Measurements from ENCODE around the gene FOXA3. TPM values are rescaled to one million over a fixed set of nuclear protein-coding genes. Genes with fewer than 3 reads are reported as not detected.

FOXA3 gene
- total RNA-seq, 1 experiment from 2014 or later: not detected

GRCh38 chr19:45825917-45826893, 37.9 kb upstream of the FOXA3 start:
- intact Hi-C loops (cut with micrococcal nuclease; ENCODE audit: unreplicated experiment): no loop called here
- Histone ChIP-seq H3K27ac (ENCODE audit: low read depth, low read length, poor library complexity, severe bottlenecking) (no peak overlapping the region), H3K36me3 (ENCODE audit: insufficient read depth, low read length, poor library complexity, severe bottlenecking) (peaks cover 67% of the 10 kb centered on the region), H3K27me3 (replicated peaks; ENCODE audit: insufficient read depth, low read depth, low read length, poor library complexity) (no peaks in the 10 kb centered on the region), H3K9me3 (ENCODE audit: low read depth, low read length, poor library complexity, severe bottlenecking) (no peaks in the 10 kb centered on the region), H3K4me1 (ENCODE audit: insufficient read depth, low read length, poor library complexity, severe bottlenecking) (no peaks in the 10 kb centered on the region), H3K4me3 (ENCODE audit: low read depth, low read length, poor library complexity, severe bottlenecking) (no peak overlapping the region)
- TF ChIP-seq EZH2 (IDR thresholded peaks at IDR 0.05; ENCODE audit: borderline replicate concordance, low read depth, low read length, poor library complexity, severe bottlenecking) (no peak), CTCF (conservative IDR thresholded peaks at IDR 0.05; ENCODE audit: low read depth, low read length) (no peak)
- ChIA-PET POLR2A (ENCODE audit: low non-redundant PET) (no interaction called here), CTCF (interaction anchor here (0.6 to 1.8 kb wide), 2 partner anchors 9 to 12 kb away, joined by 4 read pairs; no protein-coding TSS in a partner anchor)
- DNase-seq (ENCODE audit: low spot score): no peak
- no TSS peak for BruUV-seq (replicated peaks)

- POLR2A ChIA-PET (ENCODE audit: low non-redundant PET): no interaction called here
- DNase-seq (ENCODE audit: low spot score): no peak
- no TSS peak for BruUV-seq (replicated peaks)
- Histone ChIP-seq H3K4me1 (ENCODE audit: insufficient read depth, low read length, poor library complexity, severe bottlenecking) (no peaks in the 10 kb centered on the region), H3K9me3 (ENCODE audit: low read depth, low read length, poor library complexity, severe bottlenecking) (no peaks in the 10 kb centered on the region), H3K27me3 (replicated peaks; ENCODE audit: insufficient read depth, low read depth, low read length, poor library complexity) (no peaks in the 10 kb centered on the region), H3K4me3 (ENCODE audit: low read depth, low read length, poor library complexity, severe bottlenecking) (no peak overlapping the region), H3K36me3 (ENCODE audit: insufficient read depth, low read length, poor library complexity, severe bottlenecking) (peaks cover 68% of the 10 kb centered on the region), H3K27ac (ENCODE audit: low read depth, low read length, poor library complexity, severe bottlenecking) (no peak overlapping the region)
- no peak for TF ChIP-seq EZH2 (IDR thresholded peaks at IDR 0.05; ENCODE audit: borderline replicate concordance, low read depth, low read length, poor library complexity, severe bottlenecking)
- TF ChIP-seq CTCF (conservative IDR thresholded peaks at IDR 0.05; ENCODE audit: low read depth, low read length): no peak
- intact Hi-C loops (cut with micrococcal nuclease; ENCODE audit: unreplicated experiment): no loop called here
- CTCF ChIA-PET: interaction anchor here (1.8 kb wide), 1 partner anchor 10 kb away, joined by 4 read pairs; no protein-coding TSS in a partner anchor
These were observed 37.2 kb upstream of the FOXA3 start for GRCh38 chr19:45826934-45827333.

GRCh38 chr19:45827459-45828093, 36.5 kb upstream of the FOXA3 start:
- no peak overlapping the region for H3K4me3 ChIP-seq (ENCODE audit: low read depth, low read length, poor library complexity, severe bottlenecking)
- ChIA-PET CTCF (interaction anchor here (1.8 kb wide), 1 partner anchor 11 kb away, joined by 4 read pairs; no protein-coding TSS in a partner anchor), POLR2A (ENCODE audit: low non-redundant PET) (no interaction called here)
- no TSS peak for BruUV-seq (replicated peaks)
- H3K27ac ChIP-seq (ENCODE audit: low read depth, low read length, poor library complexity, severe bottlenecking): no peak overlapping the region
- intact Hi-C loops (cut with micrococcal nuclease; ENCODE audit: unreplicated experiment): no loop called here
- no peak for DNase-seq (ENCODE audit: low spot score)
- no peaks in the 10 kb centered on the region for H3K9me3 ChIP-seq (ENCODE audit: low read depth, low read length, poor library complexity, severe bottlenecking)
- H3K27me3 ChIP-seq (replicated peaks; ENCODE audit: insufficient read depth, low read depth, low read length, poor library complexity): no peaks in the 10 kb centered on the region
- H3K4me1 ChIP-seq (ENCODE audit: insufficient read depth, low read length, poor library complexity, severe bottlenecking): no peaks in the 10 kb centered on the region
- peaks cover 74% of the 10 kb centered on the region for H3K36me3 ChIP-seq (ENCODE audit: insufficient read depth, low read length, poor library complexity, severe bottlenecking)
- TF ChIP-seq EZH2 (IDR thresholded peaks at IDR 0.05; ENCODE audit: borderline replicate concordance, low read depth, low read length, poor library complexity, severe bottlenecking): no peak
- no peak for TF ChIP-seq CTCF (conservative IDR thresholded peaks at IDR 0.05; ENCODE audit: low read depth, low read length)
